ENCODE results near the gene PHF11.

DNA sequence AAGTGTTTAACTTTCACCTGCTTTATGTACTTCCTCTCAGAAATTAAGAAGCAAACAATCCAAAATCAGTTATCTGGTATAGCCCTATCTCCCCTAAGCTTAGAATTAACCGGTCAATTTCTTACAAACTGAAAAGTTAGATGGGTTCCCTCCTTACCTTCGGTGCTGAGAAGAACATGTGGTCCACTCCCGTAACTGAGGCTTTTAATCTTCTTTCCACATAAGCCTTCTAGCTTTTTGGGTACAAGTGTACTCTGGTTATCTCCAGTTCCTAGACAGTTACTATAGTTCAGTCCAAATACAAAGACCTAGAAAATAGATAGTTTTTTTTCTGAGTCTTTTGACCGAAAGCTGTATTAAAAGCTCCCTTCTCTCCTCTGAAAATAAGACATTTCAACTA lies 70.7 kb downstream of the PHF11 start:
- TF ChIP-seq PAX5 (IDR thresholded peaks at IDR 0.05; ENCODE audit: insufficient read depth, low read length, severe bottlenecking) (no peak), TAF1 (IDR thresholded peaks at IDR 0.05; ENCODE audit: low read depth, low read length) (no peak), POLR2A (IDR thresholded peaks at IDR 0.05; ENCODE audit: low read depth, low read length) (no peak), POU2F2 (IDR thresholded peaks at IDR 0.05; ENCODE audit: low read depth, low read length) (no peak), POLR2AphosphoS5 (IDR thresholded peaks at IDR 0.05; ENCODE audit: low read depth, low read length) (no peak), SPI1 (IDR thresholded peaks at IDR 0.05; ENCODE audit: low read depth, low read length) (no peak)
